ENCODE results near the gene PSME4.
"Not testable (repeated sequence)": the region's sequence is repeated elsewhere in the genome, so short reads cannot be mapped to it uniquely, and the experiment has no call there.

Gene PSME4

GRCh38 chr2:53828331-53828730, 142.5 kb downstream of the PSME4 start:
- DNase-seq = no peak

- DNase-seq = no peak
Observed at GRCh38 chr2:53827398-53828175, 143.2 kb downstream of the PSME4 start.

- no peak for DNase-seq
Observed at GRCh38 chr2:53826587-53827397, 144.0 kb downstream of the PSME4 start.

GRCh38 chr2:53826030-53826410, 144.8 kb downstream of the PSME4 start:
- DNase-seq = no peak

- DNase-seq = not testable (repeated sequence)
Observed at GRCh38 chr2:53823639-53824038, 147.2 kb downstream of the PSME4 start.

- DNase-seq = no peak
Observed at GRCh38 chr2:53821810-53822209, 149.0 kb downstream of the PSME4 start.

- DNase-seq = no peak
Observed at GRCh38 chr2:53820711-53821110, 150.1 kb downstream of the PSME4 start.

GRCh38 chr2:53820048-53820447, 150.7 kb downstream of the PSME4 start:
- DNase-seq = no peak

GRCh38 chr2:53819634-53820033, 151.2 kb downstream of the PSME4 start:
- no peak for DNase-seq

- no peak for DNase-seq
Observed at GRCh38 chr2:53818854-53819435, 151.8 kb downstream of the PSME4 start.
